K562 (cell line): ENCODE results near the gene PLOD1. TPM values are rescaled to one million over a fixed set of nuclear protein-coding genes. Genes with fewer than 3 reads are reported as not detected.

Source experiments
- BHLHE40 ChIP-seq: IDR thresholded peaks from 2 replicates; pipeline ENCODE4 v1.6.1; 2011; ENCODE audit warnings: low read length, improper control_type of control experiment
- BRCA1 ChIP-seq, 2 experiments: fragments of 450-650 bp in 1 of 2; sonication (generic) in 1 of 2; formaldehyde crosslinking in 1 of 2; IDR thresholded peaks; 2 replicates each; pipeline versions ENCODE4 v1.5.0 to v1.6.1; 2017 to 2020; ENCODE audit warnings: mild to moderate bottlenecking in 1 of 2, missing genetic modification reagents in 1 of 2
- CBX5 ChIP-seq: IDR thresholded peaks from 2 replicates; pipeline ENCODE4 v1.6.1; 2014; ENCODE audit warnings: low read depth, borderline replicate concordance
- CBX8 ChIP-seq: fragments of 200-600 bp; sonication (generic); IDR thresholded peaks from 2 replicates; pipeline ENCODE4 v1.6.1; 2012; ENCODE audit warnings: borderline replicate concordance, mixed run types, low read depth, mild to moderate bottlenecking, moderate library complexity, mixed read lengths, low read length, control low read depth, inconsistent platforms; ENCODE audit not compliant: poor library complexity, severe bottlenecking; ENCODE audit errors: extremely low read depth
- CLOCK ChIP-seq: fragments of 250-450 bp; sonication (Bioruptor Pico); IDR thresholded peaks from 2 replicates; pipeline ENCODE4 v1.4.0; 2020; ENCODE audit warnings: mild to moderate bottlenecking, moderate library complexity, borderline replicate concordance
- E2F8 ChIP-seq: fragments of 450-650 bp; IDR thresholded peaks from 2 replicates; pipeline ENCODE4 v1.7.1; 2018; ENCODE audit warnings: mild to moderate bottlenecking, low read depth; ENCODE audit not compliant: partially characterized antibody
- FOXK1 ChIP-seq: sonication (generic); formaldehyde crosslinking; IDR thresholded peaks from 2 replicates; pipeline ENCODE4 v1.8.0; 2022; ENCODE audit warnings: missing genetic modification reagents, mild to moderate bottlenecking, borderline replicate concordance
- PCBP1 ChIP-seq: fragments of 200-400 bp; formaldehyde crosslinking; IDR thresholded peaks from 2 replicates; pipeline ENCODE4 v1.6.1; 2018; ENCODE audit warnings: mild to moderate bottlenecking, low read depth, low read length; ENCODE audit not compliant: poor library complexity, severe bottlenecking
- PHF8 ChIP-seq: fragments of 200-600 bp; sonication (generic); IDR thresholded peaks from 2 replicates; pipeline ENCODE4 v1.6.1; 2012; ENCODE audit warnings: mixed run types, mild to moderate bottlenecking, inconsistent platforms, low read length, moderate library complexity, borderline replicate concordance
- TEAD2 ChIP-seq: fragments of 450-650 bp; IDR thresholded peaks from 2 replicates; pipeline ENCODE4 v1.6.1; 2016; ENCODE audit warnings: missing genetic modification characterization, control low read depth, missing compliant biosample characterization
- ZFPM2 ChIP-seq: fragments of 250-450 bp; sonication (Bioruptor Pico); IDR thresholded peaks from 2 replicates; pipeline ENCODE4 v1.5.1; 2022; ENCODE audit warnings: mild to moderate bottlenecking
- ZNF134 ChIP-seq: fragments of 250-450 bp; sonication (Bioruptor Pico); conservative IDR thresholded peaks from 2 replicates; pipeline ENCODE4 v1.4.0; 2020
- polyA plus RNA-seq, 8 experiments: library from polyadenylated mRNA; depleted of rRNA in 4 of 8; stranded (reverse) in 5 of 8; unstranded in 3 of 8; fragments of >200 nt; fragmentation: Nextera tagmentation in 2 of 8; fragmentation: Illumina TruSeq in 1 of 8; extraction: Ambion mirVana in 2 of 8; extraction: Trizol in 1 of 8; gene quantifications; 2 replicates each; pipeline versions ENCODE4 v1.2.1 to v1.2.3, GENCODE V29; 2011 to 2014; ENCODE audit warnings: inconsistent platforms in 1 of 8, missing spikeins in 1 of 8
- total RNA-seq, 7 experiments: library from RNA; depleted of rRNA in 6 of 7; stranded (reverse); fragments of >200 nt in 6 of 7; fragmentation: Illumina TruSeq in 2 of 7; extraction: Trizol in 2 of 7; gene quantifications; 2 replicates each; pipeline versions ENCODE4 v1.2.1 to v1.2.3, GENCODE V29; 2011 to 2021; ENCODE audit warnings: low replicate concordance in 1 of 7
- TF ChIP-seq, protein P1 (sequence below): IDR thresholded peaks from 2 replicates; pipeline ENCODE4 v1.6.1; 2011; ENCODE audit not compliant: insufficient read length; ENCODE audit errors: extremely low read depth
- TF ChIP-seq, protein P2 (sequence below): fragments of 450-650 bp; formaldehyde crosslinking; IDR thresholded peaks from 2 replicates; pipeline ENCODE4 v1.4.0; 2020; ENCODE audit warnings: mild to moderate bottlenecking, moderate library complexity
- TF ChIP-seq, protein P3 (sequence below), 3 experiments: fragments of 200-800 bp in 1 of 3; sonication (Bioruptor generic) in 1 of 3; sonication (generic) in 1 of 3; formaldehyde crosslinking in 1 of 3; IDR thresholded peaks; 2 replicates each; pipeline versions ENCODE4 v1.6.1 to v1.8.0; 2016 to 2022; ENCODE audit warnings: mild to moderate bottlenecking in 2 of 3, missing compliant biosample characterization in 2 of 3, missing genetic modification characterization in 2 of 3, missing genetic modification reagents in 1 of 3

Gene PLOD1
- total and polyA plus RNA-seq, 9 of the 15 experiments (the other 6 are each of a cell fraction or from before 2014, with no cell fraction given), result 16.6 to 90.8 (median 52.7) TPM

DNA sequence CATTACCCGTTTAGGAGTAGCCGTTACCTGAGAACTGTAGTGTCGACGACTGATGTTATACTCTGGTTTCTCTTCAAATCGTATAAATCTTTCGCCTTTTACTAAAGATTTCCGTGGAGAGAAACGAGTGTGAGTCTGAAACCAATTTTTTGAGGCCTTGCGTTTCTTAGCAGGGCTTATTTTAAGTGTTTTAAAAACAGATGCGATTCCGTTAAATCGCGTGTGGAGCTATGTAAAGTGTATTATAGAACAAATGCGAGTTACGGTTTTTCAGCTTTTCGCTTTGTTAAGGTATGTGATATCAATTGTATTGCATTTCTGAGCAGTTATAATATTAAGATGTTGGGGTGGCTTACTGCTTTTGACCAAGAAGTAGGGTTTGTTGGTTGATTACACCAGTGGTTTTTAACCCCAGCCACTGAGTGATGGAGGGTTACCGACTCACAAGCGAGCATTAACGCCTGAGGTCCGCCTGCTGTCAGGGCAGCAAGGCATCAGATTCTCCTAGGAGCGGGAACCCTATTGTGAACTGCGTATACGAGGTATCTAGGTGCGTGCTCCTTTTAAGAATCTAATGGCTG, 26.3 kb upstream of the PLOD1 start (continued):
- TF ChIP-seq CBX5 (0 out of 2 replicates have a peak, but pooled peaks have one; percentile 8), BHLHE40 (no peak; the same call in 1 of the 2 replicates), E2F8 (peak; percentile 77), CBX8 (no peak), CLOCK (0 out of 2 replicates have a peak, but pooled peaks have one; percentile 10), PCBP1 (no peak), ZFPM2 (peak; percentile 98), ZNF134 (CRISPR knock-in tag) (peak; percentile 75), TEAD2 (tag) (peak; percentile 85), FOXK1 (CRISPR knock-in tag) (no peak), PHF8 (no peak), BRCA1 (IDR thresholded peaks at IDR 0.05) (no peak), BRCA1 (CRISPR knock-in tag; IDR thresholded peaks at IDR 0.05) (no peak)
- TF ChIP-seq, protein P1, sequence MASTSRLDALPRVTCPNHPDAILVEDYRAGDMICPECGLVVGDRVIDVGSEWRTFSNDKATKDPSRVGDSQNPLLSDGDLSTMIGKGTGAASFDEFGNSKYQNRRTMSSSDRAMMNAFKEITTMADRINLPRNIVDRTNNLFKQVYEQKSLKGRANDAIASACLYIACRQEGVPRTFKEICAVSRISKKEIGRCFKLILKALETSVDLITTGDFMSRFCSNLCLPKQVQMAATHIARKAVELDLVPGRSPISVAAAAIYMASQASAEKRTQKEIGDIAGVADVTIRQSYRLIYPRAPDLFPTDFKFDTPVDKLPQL, result peak; percentile 100
- TF ChIP-seq, protein P2, sequence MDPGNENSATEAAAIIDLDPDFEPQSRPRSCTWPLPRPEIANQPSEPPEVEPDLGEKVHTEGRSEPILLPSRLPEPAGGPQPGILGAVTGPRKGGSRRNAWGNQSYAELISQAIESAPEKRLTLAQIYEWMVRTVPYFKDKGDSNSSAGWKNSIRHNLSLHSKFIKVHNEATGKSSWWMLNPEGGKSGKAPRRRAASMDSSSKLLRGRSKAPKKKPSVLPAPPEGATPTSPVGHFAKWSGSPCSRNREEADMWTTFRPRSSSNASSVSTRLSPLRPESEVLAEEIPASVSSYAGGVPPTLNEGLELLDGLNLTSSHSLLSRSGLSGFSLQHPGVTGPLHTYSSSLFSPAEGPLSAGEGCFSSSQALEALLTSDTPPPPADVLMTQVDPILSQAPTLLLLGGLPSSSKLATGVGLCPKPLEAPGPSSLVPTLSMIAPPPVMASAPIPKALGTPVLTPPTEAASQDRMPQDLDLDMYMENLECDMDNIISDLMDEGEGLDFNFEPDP, result peak; percentile 99
- TF ChIP-seq, protein P3, sequence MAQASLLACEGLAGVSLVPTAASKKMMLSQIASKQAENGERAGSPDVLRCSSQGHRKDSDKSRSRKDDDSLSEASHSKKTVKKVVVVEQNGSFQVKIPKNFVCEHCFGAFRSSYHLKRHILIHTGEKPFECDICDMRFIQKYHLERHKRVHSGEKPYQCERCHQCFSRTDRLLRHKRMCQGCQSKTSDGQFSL (CRISPR knock-in tag; IDR thresholded peaks at IDR 0.05), result peak; percentile 88; the same call in 1 of the 2 replicates
- TF ChIP-seq, protein P3 (tag; IDR thresholded peaks at IDR 0.05), result no peak; a peak in 1 of 4 replicates
